GM19324 (cell line): ENCODE data around the gene CLTCL1.

Source experiments
- ATAC-seq: cut with Tn5 transposase; IDR thresholded peaks from one replicate; pipeline ENCODE4 v1.9.1; 2021; ENCODE audit warnings: mild to moderate bottlenecking, moderate library complexity; ENCODE audit not compliant: unreplicated experiment, low FRiP score

The CLTCL1 gene

DNA sequence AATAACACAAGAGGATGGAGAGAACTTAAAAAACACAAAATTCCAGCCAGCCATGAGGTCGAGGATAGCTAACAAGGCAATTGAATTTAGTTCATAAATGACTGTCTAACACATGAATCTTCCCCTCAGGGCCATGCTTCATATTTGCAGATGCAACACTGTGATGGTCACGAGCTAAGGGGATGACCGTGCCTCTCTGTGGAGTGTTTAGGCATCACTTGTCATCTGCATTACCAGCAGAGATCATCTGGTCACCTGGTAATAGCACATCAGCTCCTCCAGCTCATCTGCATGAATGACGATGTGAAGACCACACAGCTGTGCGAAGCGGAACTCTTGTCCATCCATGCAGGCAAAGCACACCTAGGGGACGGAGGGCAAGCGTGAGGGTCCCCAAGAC lies 92.0 kb downstream of the CLTCL1 start:
- ATAC-seq = no peak

GRCh38 chr22:19197997-19198865 lies 93.3 kb downstream of the CLTCL1 start:
- no peak for ATAC-seq

DNA sequence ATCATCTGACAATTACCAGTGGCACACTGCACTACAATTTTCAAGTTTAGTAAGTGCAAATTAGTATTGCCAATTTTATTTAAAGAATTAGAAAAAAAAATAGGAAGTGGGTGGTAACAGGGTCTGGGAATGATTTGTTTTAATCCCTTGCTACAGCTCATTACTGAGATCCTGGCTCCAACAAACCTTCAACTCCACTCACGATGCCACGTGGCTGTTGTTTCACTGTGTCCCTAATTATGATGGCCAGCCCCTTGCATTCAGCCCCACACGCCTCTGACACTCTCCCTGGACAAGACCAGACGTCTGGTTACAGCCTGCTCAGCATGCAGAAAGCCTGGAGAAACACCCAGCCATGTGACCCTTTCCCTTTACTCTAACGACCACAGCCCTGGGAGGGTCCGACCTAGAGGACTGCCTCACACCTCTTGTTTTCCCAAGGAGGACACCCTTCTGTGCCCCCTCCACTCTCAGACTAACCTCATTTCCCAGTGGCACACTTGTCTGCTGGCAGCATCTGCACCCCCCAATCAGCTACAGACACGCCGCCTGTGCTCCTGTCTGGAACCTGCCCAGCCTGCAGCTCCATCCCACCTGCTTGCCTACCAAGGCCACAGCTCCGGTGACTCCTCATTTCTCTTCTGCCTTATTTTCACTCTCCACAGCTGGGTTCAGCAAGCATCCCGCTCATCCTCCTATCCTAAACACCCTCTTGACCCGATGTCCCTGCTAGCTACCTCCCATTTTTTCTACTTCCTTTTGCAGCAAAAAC lies 94.5 kb downstream of the CLTCL1 start:
- no peak for ATAC-seq

DNA sequence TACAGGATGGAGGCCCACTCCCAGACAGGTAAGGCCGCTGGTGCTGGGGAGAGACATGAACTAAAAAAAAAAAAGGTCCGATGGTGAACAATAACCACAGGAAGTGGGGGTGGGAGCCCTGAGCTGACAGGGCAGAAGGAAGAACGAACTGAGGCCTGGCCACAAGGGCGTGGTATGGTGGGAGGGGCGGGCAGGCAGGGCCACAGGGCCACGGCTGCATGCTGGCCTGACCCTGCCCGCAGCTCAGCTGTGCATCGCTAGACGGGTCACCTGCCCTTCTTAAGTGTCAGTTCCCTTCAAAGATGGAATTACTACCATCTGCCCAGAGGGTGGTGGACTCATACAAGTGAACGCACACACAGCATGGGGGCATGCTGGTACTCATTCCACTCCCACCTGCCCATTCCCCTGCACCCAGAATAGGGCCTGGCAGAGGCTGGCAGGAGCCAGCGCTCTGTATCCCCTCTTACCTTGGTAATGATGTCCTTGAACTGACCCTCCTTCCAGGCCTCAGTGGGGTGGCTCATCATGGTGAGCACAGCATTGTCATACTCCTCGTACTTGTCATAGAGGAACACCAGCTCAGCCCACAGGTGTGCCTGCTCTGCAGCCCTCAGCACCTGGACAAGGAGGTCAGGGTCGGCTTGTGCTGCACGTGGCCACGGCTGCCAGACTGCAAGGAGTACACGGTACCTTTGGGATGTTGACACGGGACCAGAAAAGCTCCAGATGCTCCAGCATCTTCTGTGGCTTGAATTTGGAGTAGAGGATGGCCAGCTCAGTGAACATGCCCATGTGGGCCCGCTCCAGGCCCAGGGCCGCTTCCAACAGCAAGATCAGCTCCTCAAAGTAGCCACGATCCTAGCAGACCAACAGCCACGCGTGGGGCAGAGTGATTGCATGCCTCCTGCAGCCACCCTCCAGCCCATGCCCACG lies 95.5 kb downstream of the CLTCL1 start:
- ATAC-seq = no peak

GRCh38 chr22:19194766-19195536 lies 96.6 kb downstream of the CLTCL1 start:
- ATAC-seq = no peak

DNA sequence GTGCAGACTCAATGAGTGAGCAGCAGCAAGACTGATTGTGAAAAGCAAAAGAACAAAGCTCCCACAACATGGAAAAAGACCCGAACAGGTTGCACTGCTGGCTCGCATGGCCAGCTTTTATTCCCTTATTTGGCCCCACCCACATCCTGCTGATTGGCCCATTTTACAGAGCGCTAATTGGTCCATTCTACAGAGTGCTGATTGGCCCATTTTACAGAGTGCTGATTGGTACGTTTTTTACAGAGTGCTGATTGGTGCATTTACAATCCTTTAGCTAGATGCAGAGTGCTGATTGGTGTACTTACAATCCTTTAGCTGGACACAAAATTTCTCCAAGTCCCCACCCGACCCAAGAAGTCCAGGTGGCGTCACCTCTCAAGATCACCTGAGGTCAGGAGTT lies 97.6 kb downstream of the CLTCL1 start:
- ATAC-seq = no peak

- no peak for ATAC-seq
Measured at GRCh38 chr22:19187716-19188563, 103.6 kb downstream of the CLTCL1 start.

DNA sequence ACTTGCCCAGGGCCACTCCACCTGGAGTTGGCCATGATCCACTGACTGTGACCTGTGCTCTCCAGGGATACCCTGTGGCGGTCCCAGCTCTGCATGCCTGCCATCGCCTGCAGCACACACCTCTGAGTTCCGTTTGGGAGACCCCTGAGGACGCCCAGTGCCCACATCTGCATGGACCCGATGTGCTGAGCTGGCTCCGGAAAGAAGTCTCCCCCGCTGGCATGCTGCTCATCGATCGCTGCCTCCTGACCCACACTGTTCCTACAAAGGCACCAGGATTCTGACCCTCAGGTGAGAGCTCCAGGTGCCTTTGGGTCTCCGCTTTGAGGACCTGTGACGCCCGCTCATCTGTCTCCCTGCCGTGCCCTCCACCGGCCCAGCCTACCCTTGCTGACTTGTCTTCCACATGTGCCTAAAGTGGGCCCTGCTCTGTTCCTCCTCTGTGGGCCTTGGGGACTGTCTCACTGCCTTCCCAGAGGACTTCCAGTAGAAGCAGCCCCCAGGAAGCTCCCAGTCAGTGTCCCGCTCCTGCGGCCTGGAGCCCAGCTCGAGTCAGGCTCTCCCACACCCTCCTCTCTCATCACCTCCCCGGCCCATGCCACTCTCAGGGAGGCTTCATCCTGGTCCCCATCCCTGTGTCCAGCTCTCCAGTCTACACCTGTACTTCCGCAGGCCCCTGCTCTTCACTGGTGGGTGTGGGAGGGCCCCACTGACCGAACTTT lies 107.1 kb downstream of the CLTCL1 start:
- no peak for ATAC-seq

- ATAC-seq = no peak
Measured at GRCh38 chr22:19183216-19183615, 108.3 kb downstream of the CLTCL1 start.

DNA sequence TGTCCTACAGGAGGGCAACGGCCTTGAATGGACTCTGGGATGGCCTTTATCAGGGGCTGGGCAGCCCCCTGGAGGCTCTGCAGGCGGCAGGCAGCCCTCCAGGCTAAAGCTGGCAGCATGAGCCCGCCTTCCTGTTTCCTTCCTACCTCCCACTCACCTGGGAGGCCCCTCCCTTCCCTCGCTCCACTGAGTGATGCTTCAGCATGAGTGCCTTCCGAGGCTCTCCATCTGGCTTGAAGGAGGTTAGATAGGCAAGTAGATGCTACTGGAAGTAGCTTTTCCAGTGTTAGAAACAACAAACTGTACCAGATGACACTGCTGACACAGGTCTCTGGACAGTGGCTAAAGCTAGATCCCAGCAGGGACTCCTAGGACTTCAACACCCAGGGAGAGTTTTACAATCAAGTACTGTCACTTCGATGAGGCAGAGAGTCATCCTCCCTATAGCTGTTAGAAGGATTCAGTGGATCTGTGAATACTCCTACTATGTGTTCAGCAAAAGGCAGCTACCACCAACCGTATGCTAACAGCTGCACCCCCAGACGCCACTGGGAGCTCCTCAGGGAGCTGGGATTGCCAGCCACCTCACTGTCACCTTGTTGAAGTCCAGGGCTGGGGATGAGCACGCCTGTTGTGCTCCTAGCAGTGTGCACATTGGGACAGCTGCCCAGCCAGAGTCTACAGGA lies 108.9 kb downstream of the CLTCL1 start:
- ATAC-seq = no peak

DNA sequence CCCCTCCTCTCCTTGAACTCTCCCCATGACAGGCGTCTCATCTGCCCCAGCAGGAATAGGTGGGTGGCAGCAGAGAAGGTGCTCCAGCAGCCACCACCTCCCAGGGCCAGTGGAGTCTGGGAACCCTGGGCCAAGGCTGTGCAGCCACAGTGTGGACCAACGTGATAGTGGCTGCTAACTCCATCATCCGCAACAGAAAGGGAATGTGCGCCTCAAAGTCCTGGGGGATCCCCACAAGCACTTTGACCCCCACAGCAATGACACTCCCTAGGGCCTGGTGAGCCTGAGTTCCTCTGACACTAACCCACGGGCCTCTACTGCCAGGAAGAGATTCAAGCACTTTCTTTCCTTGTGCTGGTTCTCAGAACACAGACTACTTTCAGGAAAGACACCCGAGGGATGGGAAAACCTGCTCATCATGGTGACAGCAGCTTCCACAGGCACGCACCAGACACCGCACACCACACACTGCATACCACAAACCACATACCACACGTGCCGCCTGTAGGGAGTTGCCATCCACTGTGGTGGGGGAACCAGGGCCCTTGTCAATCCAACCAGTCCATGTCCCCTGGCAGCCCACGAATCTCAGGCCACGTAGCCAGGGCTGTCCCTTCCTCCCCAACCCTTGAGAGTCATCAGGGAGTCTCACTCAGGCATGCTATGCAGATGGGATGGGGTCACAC lies 109.6 kb downstream of the CLTCL1 start:
- ATAC-seq = no peak

DNA sequence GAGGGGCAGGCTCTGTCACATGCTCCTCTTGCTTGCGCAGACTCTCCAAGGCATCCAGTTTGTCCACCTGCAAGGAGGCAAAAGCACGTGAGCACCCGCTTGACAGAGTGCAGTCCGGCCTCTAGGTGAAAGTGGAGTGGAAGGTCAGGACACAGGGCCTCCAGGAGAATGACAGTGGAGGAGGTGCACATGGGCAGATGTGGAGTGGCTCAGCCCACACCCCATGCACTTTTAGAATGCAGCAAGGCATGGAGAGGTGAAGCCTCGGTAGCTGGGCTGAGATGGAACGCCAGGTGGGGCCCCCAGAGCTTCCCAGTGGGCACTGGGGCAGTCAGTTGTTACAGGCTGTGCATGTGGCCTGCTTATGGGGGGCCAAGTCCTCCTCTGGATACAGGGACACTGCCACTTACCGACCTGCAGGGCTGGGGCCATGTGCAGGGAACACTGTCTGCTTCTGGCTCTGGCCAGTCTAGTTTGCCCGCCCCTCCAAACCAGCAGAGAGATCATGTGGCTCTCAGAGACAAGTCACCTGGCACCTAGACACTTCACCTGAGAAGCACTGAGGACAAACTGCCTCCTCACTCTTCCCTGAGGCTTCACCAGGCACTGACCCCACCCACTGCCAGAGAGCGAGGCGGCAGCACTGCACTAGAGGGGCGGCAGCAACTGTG lies 110.6 kb downstream of the CLTCL1 start:
- ATAC-seq = no peak

- no peak for ATAC-seq
Measured at GRCh38 chr22:19180234-19180633, 111.3 kb downstream of the CLTCL1 start.

DNA sequence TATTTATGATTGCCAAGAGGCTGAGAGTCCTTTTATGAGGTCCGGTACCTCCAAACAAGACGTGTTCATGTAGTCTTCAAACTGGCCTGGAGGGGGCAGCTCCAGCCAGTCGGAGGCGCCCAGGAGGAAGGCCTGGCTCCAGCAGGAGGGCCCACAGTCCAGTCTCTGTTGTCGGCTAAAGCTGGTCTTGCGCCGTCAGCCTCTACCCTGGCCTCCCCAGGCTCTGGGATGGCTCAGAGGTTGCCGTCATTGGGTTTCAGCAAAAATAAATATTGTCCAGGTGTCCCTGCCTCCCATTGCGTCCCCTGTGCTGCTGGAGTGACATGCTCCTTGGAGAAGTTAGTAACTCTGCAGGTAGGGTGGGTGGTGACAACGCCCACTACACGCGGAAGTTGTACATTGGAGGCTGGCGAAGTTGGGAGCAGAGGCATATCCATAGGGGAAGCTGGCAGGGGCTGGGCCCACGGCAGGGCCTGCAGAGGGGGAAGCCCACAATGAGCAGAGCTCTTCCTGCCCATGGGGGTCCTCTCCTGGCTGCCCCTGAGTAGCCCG lies 111.9 kb downstream of the CLTCL1 start:
- ATAC-seq = no peak

- peak; percentile 73 for ATAC-seq
Measured at GRCh38 chr22:19178657-19179496, 112.6 kb downstream of the CLTCL1 start, which contains the start of gene SLC25A1. Gene SLC25A1, minus strand, starts transcription at chr22:19178736. Its CDS starts 63 bp downstream, at chr22:19178673.
